Inflammatory macrophage (primary cell): Measurements from ENCODE around the gene G6PC1.

Experiments
- DNase-seq, 2 donors: peaks; one replicate each; pipeline ENCODE4 v3.0.0-alpha.2; 2020 to 2022

G6PC1 gene

GRCh38 chr17:42946812-42947211 is 46.2 kb downstream of the G6PC1 start:
- DNase-seq = no peak

- DNase-seq = no peak
Observed at GRCh38 chr17:42950044-42950783, 49.6 kb downstream of the G6PC1 start.
